ENCODE data around the gene HOXB7.

HOXB7 gene

DNA sequence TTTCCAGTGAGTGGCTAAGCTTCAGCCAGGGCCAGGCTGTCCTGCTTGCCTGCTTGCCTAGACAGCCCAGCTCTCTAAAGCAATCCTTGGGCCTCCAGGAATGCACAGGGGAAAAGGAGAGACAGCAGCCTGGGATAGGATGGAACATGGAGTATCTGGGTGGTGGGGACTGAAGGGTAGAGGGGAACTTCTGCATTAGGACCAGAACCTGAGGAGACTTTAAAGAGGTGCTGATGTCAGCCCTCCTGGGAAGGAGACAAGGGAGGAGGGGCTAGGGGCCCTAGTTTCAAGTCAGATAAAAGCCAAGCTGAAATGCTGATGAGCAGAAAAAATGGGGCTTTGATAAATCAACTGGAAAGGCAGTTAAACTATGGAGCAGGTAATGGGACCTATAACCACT is 1.8 kb downstream of the HOXB7 start:
- no peak for DNase-seq

DNA sequence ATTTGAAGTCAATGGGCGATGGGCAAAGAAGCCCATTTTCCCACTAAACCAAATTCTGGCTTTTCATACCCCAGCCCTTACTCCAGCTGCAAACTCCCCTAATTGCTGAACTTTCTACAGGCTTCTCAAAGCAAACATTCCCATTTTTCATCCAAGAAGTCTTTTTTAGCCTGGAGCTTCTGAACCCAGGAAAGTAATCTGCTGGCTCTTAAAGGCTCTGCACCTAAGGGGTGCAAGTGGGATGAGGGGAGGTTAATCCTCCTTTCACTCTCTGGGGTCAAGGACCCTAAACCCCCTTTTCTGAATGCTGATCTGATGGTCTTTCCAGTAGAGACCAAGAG is 2.4 kb downstream of the HOXB7 start:
- no peak for DNase-seq

DNA sequence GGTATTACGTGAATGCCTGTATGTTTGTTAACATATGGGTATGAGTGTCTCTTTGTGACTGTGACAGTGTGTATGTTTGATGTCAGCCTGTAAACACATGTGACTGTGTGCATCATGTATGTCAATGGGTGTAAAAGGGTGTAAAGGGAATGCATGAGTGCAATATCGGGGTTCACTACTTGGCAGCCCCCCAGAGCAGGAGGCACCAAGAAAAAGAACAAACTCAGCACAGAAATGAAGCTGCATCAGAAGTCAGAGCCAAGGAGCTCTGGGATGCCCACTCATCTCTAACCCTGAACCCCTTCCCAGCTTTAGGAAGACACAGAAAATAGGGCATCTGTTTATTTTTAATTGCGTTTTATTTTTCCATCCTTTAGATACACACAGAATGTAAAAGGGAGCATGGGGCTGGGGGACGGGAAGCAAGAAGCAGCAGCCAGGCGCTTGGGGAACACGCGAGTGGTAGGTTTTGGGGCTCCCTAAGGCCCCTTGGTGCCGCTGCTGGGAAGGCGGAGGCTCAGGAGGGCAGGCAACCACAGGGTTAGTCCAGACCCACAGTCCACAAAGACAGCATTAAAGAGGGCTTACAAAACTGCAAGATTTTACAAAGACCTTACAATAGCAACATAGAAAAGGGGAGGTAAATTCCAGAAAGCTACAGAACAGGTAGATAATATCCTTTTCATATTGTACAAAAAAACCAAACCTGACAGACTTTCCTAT is 3.8 kb downstream of the HOXB7 start:
- no peak for DNase-seq

- DNase-seq = no peak
Observed at GRCh38 chr17:48605991-48606891, 4.6 kb downstream of the HOXB7 start.

DNA sequence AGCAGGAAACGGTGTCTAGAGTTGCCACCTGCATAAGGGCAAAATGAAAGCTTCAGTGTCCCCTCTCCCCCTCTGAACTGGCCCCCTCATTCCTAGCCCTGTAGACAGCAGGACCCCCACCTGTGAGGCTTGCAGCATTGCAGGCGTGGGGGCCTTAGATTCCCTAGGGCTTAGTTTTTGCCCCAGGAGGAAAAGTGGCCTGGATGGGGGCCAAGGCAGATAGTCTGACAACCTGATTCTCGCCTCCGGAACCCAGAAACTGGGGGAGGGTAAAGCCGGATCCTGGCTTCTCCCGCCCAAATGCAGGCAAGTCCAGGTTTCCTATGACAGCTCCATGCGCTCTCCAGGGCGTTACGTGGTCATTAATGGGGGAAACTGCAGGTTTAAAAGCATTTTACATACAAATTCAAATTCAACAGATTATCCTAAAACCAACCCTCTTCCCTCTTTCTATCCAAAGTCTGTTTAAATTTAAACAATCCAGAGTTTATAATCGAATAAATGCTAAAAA is 5.4 kb downstream of the HOXB7 start:
- no peak for DNase-seq

DNA sequence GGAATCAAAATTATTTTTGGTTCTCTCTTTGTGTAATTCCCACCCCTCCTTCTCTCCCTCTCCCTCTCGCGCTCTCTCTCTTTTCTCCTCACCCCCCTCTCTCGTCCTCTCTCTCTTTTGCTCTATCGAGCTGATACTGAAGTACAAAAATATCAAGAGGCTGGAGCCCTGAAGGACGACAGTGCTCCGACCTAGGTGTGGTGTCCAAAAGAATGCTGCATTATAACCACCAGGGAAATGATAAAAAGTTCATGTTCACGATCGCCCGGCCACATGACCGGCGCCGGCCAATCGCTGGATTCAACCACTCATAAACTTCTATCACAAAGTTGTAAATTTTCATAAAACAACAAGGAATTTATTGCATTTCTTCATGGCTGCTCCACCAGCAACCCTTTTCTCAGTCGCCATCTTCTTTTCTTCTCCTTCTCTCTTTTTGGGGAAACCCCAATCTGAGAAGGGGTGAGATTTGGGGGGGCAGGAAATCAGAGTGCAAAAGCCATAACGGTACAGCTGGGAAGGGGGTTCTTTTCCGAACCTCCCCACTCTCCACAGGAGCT is 6.0 kb downstream of the HOXB7 start, which contains the start of gene HOXB6:
HOXB6 (minus strand) TSS at position 217 of the 560 bp plus-strand sequence. CDS start 6,836 bp downstream, outside the sequence.
- no peak for DNase-seq

GRCh38 chr17:48603959-48604769 is 6.7 kb downstream of the HOXB7 start:
- no peak for DNase-seq

- DNase-seq = no peak
Observed at GRCh38 chr17:48601539-48602425, 9.0 kb downstream of the HOXB7 start.

DNA sequence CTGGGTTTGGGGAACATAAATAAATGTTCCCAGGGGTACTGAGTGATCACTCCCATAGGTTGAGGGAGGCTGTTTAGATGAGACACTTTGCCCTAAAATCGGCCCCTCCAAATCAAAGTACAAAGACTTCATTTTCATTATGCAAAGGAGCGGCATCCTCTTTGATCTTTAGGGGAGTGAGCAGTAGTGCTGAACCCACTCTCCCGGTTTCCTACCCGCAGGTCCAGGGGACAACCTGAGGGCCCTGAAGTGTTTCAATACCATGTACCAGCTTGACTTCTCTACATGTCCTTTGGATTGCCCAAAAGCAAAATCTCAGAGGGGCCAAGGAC is 9.6 kb downstream of the HOXB7 start:
- DNase-seq = no peak

DNA sequence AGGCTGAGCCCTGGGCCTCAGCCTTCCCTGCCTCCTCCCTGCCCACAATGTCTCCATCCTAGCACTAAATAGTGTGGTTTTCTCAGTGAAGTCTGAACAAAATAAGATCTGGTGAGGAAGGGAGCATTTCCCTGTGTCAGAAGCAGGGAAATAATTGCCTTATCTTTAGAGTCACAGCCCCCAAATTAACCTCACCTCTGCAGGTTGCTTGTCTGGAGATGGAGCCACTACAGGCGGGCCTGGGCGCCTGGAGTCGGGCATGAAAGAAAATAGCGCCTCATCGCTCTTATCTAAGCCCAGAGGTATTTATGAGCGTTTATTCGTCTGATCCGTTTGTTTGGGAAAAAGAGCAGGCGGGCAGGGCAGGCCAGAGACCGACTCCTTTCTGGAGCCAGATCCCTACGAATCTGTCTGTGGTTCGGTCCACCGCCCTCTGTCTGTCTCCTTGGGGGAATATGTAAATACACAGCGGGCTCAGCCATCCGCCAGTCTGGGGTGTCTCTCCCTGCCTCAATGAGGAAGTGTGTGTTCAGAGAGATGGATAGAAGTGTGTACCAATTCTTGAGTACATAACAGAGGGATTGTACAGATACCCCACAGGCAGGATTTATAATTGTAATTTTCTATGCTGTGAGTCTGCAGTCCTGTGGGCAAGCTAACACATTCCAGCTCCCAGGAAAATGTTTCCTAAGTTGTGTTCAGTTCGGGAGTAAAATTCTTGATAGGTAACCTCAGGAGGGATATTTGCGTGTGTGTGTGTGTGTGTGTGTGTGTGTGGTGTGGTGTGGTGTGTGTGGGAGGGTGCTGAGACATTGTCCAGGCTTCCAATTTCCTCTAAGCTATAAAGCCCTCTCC is 10.3 kb downstream of the HOXB7 start:
- no peak for DNase-seq

DNA sequence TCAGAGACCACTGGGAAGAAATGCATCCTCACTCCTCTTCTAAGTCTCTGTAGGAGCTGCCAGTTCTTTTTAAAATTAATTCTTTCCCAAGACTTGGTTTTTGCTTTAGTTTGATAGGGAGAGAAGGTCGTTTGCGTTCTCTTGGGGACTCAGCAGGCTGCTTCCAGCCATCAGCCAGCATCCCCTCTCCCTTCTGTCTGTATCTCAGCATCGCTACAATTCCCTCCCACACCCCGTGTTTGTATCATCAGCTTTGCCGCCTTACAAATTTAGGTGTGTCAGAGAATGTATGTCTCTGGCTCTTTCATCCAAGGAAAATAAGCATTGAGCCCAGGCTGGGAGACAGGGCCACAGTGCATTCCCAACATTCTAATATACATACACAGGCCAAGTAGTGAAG is 11.5 kb downstream of the HOXB7 start:
- DNase-seq = no peak

GRCh38 chr17:48598736-48599135 is 12.1 kb downstream of the HOXB7 start:
- no peak for DNase-seq

GRCh38 chr17:48597778-48598631 is 12.8 kb downstream of the HOXB7 start:
- peak; percentile 37 for DNase-seq

- DNase-seq = no peak
Observed at GRCh38 chr17:48597528-48597777, 13.4 kb downstream of the HOXB7 start.

GRCh38 chr17:48596735-48597527 is 13.9 kb downstream of the HOXB7 start:
- DNase-seq = no peak

GRCh38 chr17:48596000-48596734 is 14.7 kb downstream of the HOXB7 start:
- no peak for DNase-seq

DNA sequence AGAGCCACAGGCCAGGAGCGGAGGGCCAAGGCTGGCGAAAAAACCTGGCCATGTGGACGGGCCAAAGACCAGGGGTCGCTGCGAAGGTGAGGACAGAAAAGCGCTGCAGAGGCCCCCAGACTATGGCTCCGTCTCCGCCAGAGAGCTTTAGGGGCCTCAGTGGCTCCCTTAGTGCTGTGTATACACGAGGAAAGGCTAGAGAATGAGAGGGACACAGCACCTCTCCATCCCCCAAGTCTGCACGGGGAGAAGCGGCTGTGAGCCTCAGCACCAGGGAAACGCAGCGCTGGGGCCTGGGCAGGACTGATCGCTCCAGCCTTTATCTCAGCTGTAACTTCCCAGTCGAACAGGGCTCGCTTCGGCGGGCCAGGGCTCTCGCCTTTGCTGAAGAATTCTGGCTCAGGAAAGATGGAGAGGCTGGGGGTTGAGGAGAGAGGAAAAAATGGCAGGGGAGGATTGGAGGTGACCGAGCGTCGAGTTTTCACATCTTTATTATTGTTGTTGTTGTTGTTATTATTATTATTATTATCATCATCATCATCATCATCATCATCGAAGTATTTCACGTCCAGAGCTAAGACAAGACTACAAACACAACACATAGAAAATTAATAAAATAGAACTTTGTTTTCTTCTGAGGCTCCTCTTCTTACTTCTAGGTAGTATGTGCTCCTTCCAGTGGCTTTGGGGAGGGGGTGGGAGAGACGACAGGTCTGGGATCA is 15.4 kb downstream of the HOXB7 start:
- DNase-seq = no peak
